Fibroblast of pulmonary artery (primary cell): ENCODE results near the gene ATXN7L3.
"Not testable (repeated sequence)": the region's sequence is repeated elsewhere in the genome, so short reads cannot be mapped to it uniquely, and the experiment has no call there.

Source experiments
- DNase-seq: peaks from one replicate; pipeline ENCODE4 v3.0.0-alpha.2; 2010; ENCODE audit warnings: low read depth
- H3K4me3 ChIP-seq: replicated peaks from 2 replicates; pipeline ENCODE4 v1.5.1; 2011; ENCODE audit warnings: low read depth, mild to moderate bottlenecking, control low read depth, low read length, moderate library complexity
- CTCF ChIP-seq: IDR thresholded peaks from 2 replicates; pipeline ENCODE4 v1.5.1; 2011; ENCODE audit warnings: mild to moderate bottlenecking, control low read depth, low read length, inconsistent platforms; ENCODE audit errors: missing control alignments

The ATXN7L3 gene

GRCh38 chr17:44152875-44153274, 46.8 kb downstream of the ATXN7L3 start:
- DNase-seq = no peak
- no peak overlapping the region for H3K4me3 ChIP-seq
- no peak for TF ChIP-seq CTCF

GRCh38 chr17:44149750-44150329, 49.8 kb downstream of the ATXN7L3 start:
- TF ChIP-seq CTCF = no peak
- no peak for DNase-seq
- H3K4me3 ChIP-seq = no peak overlapping the region

- not testable (repeated sequence) for H3K4me3 ChIP-seq, DNase-seq
Observed at GRCh38 chr17:44149066-44149465, 50.6 kb downstream of the ATXN7L3 start.

GRCh38 chr17:44147812-44148211, 51.9 kb downstream of the ATXN7L3 start:
- H3K4me3 ChIP-seq = no peak overlapping the region
- TF ChIP-seq CTCF = no peak
- no peak for DNase-seq

GRCh38 chr17:44146375-44147346, 53.0 kb downstream of the ATXN7L3 start:
- DNase-seq = no peak
- no peak overlapping the region for H3K4me3 ChIP-seq
- no peak for TF ChIP-seq CTCF

- no peak for TF ChIP-seq CTCF
- H3K4me3 ChIP-seq = no peak overlapping the region
- DNase-seq = peak; percentile 27
Observed at GRCh38 chr17:44144966-44145739, 54.5 kb downstream of the ATXN7L3 start.

- DNase-seq, H3K4me3 ChIP-seq: not testable (repeated sequence)
Observed at GRCh38 chr17:44143921-44144320, 55.8 kb downstream of the ATXN7L3 start.
